HS-5 (cell line): ENCODE data around the gene PLK3.
"Not testable (repeated sequence)": the region's sequence is repeated elsewhere in the genome, so short reads cannot be mapped to it uniquely, and the experiment has no call there.

Experiments
- DNase-seq: peaks from one replicate; pipeline ENCODE4 v3.0.0-alpha.2; 2012; ENCODE audit warnings: low read depth

The PLK3 gene

DNA sequence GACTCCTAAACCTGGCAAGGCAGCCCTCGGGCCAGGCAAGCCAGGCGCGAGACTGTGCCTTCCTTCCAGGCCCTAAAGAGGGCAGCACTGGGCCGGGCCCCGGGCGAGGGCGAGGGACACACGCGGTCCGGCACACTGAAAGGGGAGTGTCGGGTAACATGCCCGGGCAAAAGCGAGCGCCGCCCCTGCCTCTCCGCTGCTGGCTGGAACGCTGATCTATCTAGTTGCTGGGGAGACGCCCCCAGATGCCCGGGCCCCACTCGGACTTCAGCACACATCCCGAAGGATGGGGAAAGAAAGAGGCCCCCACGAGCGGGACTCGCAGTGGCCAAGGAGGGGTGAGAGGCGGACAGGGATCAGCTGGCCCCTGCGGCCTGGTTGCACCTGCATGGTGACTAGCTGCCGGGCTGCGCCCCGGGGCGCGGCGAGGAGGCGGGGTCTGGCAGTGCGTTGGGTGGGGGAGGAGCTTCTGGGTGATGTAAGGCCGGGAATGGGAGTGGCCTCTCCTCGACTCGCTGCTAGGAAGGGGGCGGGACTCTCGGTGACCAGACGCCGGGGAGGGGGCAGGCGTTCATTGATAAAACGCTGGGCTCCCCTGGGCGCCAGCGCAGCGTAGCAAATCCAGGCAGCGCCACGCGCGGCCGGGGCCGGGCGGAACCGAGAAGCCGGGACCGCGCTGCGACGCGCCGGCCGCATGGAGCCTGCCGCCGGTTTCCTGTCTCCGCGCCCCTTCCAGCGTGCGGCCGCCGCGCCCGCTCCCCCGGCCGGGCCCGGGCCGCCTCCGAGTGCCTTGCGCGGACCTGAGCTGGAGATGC is at the start of gene PLK3:
PLK3 (plus strand) TSS at position 608 of the 815 bp plus-strand sequence; CDS start at position 695, 87 bp downstream.
- DNase-seq, result peak; percentile 92

DNA sequence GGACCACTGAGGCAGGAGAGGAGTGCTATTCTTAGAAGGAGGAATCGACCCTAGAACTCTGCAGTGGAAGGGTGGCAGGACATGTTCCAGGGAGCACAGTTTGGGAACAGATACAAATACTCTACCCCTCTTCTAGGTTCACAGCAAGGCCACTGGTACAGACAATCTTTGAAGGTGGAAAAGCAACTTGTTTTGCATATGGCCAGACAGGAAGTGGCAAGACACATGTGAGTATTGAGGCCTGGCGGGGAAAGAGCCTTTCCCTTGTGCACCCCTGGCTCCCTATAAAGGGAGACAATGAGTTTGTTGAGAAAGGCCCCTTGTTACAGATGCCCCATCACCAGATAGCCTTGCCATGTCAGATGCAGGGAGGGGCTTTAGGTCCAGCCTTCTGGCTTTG is 42.8 kb upstream of the PLK3 start:
- no peak for DNase-seq

DNA sequence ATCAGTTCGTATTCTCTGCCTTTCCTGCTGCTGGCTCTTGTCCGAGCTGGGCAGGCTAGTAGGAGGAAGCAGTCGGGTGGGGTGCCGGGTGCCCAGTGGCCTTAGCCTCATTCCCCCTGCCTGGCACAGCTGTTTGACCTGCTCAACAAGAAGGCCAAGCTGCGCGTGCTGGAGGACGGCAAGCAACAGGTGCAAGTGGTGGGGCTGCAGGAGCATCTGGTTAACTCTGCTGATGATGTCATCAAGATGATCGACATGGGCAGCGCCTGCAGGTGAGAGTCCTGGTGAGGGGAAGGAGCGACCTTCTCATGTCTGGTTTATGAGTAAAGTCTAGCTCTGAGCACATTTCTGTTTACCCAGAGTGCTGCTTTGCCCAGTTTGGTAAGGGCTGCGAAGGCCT is 41.1 kb upstream of the PLK3 start:
- DNase-seq, result no peak

DNA sequence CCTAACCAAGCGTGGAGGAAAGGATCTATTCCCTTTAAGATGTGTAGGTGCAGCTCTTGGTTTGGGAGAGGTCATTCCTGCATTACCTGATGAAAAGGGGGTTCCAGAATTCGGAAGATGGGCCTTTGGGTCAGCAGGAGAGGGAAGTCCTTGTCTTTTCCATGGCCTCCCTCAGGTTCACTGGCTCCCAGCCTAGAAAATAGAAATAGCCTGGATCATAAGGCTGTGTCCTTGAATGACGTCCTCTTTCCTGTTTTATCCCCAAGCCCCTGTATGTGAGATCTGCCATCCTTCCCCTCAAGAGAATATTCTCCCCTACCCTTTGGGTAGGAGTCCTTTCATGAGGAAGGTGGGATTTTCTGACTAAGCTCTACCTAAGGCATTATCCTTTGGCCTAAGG is 39.3 kb upstream of the PLK3 start:
- DNase-seq, result no peak

DNA sequence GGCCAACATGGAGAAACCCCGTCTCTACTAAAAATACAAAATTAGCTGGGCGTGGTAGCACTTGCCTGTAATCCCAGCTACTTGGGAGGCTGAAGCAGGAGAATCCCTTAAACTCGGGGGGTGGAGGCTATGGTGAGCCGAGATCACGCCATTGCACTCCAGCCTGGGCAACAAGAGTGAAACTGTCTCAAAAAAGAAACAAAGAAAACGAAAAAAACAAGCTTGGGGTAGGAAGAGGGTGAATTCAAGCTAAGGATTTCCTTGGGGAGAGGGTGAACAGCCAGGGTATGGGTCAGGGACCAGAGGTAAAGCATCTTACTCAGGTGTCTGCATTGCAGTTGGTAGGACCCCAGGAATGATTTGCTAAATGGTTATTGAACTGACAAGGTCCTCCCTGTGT is 33.8 kb upstream of the PLK3 start:
- DNase-seq, result not testable (repeated sequence)

DNA sequence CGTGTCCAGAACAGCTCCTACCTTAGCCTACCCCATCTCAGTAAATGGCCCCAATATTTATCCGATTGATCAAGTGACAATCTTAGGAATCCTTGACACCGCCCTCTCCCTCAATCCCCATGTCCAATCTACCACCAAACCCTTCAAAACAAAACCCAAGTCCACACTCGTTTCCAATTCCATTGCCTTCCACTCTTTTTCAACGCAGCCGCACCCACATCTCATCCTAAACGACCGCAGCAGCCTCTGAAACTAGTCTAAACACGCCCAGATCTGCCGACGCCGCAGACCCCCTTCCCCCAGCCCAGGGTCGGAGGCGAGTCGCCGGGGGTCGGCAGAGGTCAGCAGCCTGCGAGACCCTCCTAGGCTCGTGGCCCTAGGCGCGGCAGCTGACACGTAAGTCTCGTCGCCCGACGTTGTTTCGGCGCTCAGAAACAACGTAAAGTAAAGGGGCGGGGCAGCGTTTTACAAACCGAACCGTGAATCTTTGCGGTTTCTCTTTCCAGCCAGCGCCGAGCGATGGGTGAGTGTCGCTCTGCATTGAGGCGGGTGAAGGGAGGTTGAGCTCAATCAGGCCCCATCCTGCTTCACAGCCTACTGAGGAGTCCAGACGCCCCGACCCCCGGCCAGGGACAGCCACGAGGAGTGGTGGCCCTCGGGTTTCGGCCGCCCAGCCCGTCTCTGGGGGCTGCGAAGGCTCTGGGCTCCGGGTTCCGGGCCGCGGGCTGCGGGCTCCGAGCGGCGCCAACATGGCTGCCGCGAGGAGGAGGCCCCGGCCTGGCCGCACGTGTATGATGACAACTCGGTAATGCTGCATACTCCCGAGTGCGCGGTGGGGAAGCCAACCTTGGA is 24.9 kb upstream of the PLK3 start, which contains the start of gene RPS8:
RPS8 (plus strand) TSS at position 463 of the 852 bp plus-strand sequence; CDS start at position 520, 57 bp downstream.
- DNase-seq, result peak; percentile 71

DNA sequence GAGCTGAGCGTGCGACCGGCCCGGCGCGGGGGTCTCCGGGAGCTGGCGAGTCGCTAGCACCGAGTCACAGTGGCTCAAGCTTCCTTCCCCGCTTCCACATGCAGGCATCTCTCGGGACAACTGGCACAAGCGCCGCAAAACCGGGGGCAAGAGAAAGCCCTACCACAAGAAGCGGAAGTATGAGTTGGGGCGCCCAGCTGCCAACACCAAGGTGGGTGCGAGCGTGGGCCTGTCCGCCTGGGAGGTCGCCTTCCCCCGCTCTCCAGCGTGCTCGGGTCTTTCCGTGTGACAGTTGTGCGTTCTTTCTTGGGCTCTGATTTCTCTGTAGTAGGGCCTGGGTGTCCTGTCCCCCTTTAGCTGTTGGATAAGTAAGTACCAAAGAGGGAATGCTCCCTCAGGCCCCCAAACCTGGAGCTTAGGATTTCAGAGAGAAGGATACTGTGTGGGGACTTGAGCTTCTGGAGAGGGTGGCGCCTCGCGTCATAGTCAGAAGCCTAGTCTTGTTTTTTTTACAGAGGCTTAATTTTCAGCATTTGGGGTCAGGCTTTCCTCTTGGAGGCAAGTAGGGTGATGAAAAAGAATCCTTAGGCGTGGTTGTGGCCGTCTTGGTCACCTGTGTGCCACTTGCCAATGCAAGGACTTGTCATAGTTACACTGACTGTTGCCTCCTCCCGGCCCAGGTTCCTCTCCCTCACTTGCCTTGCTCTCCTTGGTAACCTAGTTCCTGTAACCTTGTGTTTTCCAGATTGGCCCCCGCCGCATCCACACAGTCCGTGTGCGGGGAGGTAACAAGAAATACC is 24.0 kb upstream of the PLK3 start:
- no peak for DNase-seq

DNA sequence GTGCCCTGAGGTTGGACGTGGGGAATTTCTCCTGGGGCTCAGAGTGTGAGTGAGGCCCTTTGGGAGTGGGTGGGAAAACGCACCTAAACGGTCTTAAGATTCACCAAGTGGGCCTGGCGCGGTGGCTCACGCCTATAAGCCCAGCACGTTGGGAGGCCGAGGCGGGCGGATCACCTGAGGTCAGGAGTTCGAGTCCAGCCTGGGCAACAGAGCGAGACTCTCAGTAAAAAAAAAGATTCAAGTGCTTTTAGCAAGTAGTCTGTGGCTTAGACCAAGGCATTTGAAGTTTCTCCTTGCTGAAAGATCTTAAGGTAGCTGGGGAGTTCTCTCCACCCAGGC is 23.5 kb upstream of the PLK3 start:
- DNase-seq, result no peak

DNA sequence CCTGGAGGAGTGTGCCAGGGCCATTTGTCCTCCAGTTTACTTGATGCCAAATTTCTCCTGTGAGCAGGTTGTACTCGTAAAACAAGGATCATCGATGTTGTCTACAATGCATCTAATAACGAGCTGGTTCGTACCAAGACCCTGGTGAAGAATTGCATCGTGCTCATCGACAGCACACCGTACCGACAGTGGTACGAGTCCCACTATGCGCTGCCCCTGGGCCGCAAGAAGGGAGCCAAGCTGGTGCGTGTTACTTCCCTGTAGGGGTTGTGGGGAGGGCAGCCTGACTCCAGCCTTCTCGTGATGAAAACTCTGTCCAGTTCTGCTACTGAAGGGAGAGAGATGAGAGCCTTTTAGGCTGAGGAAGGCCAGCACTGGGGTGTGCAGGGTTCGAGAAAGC is 22.6 kb upstream of the PLK3 start:
- no peak for DNase-seq

DNA sequence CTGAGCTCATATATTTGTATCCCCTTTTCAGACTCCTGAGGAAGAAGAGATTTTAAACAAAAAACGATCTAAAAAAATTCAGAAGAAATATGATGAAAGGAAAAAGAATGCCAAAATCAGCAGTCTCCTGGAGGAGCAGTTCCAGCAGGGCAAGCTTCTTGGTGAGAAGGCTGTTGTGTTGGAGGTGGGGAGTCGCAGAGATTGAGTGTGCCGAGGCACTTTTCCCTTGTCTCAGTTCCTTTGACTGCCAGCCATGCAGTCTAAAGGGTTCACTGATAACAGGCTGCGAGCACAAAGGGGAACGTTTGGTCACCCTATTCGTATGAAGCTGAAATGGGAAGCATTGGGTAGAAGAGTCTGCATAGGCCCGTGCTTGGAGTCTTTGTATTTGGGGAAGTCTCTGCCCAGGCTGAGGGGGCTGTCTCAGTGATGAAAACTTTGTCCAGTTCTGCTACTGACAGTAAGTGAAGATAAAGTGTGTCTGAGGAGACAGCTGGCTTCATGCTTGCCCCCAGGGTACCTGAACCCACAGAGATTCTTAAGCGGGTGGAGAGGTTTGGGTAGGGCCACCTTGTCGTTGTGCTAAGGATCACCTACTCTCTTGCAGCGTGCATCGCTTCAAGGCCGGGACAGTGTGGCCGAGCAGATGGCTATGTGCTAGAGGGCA is 22.1 kb upstream of the PLK3 start:
- DNase-seq, result no peak

DNA sequence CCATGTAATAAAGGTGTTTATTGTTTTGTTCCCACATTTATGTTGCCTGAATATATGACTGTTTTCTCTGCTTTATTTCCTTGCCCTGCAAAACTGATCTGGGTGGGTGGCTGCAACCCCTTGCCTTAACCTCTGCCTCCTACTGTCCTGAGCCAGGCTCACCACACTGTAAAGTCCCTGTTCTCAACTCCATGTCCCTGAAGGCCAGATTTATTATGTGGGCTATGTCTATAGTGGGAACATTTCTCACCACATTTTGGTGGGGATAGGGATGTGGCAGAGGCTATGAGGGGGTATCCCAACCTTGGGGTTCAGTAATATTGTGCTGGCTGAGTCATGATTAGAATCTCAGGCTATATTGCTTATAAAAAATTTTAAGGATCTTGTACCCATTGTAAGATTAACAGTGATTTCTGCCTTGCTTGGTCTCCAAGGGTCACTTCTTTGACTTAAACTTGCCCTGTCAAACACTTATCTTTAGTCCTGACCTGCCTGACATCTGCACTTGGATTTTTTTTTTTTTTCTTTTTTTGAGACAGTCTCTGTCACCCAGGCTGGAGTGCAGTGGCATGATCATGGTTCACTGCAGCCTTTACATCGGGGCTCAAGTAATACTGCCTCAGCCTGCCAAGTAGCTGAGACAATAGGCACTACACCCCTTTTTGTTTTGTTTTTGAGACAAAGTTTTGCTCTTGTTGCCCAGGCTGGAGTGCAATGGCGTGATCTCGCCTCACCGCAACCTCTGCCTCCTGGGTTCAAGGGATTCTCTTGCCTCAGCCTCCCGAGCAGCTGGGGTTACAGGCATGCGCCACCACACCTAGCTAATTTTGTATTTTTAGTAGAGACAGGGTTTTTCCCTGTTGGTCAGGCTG is 21.2 kb upstream of the PLK3 start:
- DNase-seq, result no peak

DNA sequence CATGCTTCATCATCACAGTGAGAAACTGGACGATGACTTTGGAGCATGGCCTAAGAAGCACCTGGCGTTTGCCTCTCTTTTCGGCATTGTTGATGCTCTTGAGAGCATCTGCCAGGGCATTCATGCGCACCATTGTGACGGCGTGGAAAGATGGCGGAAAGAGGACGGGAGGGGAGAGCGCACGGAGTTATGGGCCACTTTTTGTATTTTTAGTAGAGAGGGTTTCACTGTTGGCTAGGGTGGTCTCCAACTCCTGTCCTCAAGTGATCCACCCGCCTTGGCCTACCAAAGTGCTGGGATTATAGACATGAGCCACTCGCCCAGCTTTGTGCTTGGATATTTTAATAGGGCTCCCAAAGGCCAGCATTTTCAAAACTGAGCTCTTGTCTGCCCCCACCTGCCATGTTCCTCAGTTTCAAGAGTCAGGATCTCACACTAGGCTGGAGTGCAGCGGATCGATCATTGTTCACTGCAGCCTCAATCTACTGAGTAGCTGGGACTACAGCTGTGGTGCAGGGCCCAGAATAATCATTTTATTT is 19.5 kb upstream of the PLK3 start:
- DNase-seq, result no peak

DNA sequence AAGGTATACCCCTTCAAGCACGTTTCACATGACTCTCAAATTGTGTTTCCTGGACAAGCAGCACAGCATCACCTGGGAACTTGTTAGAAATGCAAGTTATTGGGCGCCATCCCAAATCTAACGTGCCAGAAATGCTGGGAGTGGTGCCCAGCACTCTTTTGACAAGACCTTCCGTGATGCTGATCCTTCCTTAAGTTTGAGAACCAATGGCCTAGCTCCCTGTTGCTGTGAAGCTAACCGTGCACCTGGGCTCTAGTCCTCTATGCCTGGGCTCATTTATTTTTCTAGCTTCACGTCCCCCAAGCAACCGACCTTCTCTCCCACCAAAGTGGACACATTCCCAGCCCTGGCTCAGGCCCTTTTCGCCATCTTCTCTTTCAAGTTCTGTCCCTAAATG is 16.5 kb upstream of the PLK3 start:
- no peak for DNase-seq

DNA sequence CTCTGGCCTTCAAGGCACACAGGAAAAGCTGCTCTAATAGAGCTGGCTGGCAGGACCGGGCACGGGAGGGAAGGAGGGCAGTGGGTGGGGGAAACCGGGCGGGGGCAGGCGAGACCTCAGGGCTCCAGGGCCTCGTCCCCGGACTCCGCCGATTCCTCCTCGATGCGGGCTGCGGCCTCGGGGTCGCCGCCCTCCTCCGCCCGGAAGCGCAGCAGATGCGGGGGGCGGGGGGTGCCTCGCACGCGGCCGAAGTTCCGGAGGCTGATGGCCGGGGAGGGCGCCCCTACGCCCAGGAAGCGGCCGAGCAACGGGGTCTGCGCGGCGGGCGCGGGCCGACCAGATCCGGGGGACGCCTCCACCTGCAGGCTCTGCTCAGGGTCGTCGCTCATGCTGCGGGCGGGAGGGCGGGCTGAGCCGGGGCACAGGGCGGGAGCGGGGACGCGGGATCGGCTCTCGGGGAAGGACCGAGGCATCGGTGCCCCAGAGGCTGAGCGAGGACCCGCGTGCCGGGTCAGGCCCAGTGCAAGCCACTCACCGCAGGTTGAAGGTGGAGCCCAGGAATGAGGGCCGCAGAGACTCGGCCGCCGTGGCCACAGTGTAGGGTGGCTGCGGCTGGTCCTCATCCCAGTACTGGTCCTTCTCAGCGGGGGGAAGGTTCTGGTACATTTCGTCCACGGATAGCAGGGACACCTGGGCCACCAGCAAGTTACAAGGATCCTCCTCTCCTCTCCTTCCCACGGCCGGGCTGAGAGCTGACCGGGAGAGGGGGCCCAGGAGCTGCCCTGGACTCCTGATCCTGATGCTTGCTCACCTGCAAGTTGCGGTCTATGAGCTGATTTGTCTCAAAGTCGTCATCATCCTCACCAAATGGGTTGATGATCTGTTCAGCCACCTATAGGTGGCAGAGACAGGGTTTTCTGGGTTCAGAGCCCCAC is 15.8 kb upstream of the PLK3 start:
- DNase-seq, result no peak

DNA sequence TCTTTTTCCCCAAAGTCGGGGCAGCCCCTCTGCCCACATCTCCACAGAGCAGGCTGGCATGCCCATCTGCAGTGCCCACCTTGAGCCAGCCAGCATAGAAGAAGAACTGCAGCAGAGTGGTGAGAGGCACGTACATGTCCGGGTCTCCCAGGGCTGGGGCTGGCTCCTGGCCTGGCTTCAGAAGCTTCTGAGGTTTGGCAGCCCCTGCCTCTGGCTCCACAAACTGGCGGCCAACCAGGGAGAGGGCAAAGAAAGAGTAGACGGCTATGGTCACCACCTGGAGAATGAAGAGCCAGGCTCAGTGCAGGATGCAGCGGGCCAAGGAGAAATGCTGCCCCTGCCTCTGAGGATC is 15.2 kb upstream of the PLK3 start:
- no peak for DNase-seq

DNA sequence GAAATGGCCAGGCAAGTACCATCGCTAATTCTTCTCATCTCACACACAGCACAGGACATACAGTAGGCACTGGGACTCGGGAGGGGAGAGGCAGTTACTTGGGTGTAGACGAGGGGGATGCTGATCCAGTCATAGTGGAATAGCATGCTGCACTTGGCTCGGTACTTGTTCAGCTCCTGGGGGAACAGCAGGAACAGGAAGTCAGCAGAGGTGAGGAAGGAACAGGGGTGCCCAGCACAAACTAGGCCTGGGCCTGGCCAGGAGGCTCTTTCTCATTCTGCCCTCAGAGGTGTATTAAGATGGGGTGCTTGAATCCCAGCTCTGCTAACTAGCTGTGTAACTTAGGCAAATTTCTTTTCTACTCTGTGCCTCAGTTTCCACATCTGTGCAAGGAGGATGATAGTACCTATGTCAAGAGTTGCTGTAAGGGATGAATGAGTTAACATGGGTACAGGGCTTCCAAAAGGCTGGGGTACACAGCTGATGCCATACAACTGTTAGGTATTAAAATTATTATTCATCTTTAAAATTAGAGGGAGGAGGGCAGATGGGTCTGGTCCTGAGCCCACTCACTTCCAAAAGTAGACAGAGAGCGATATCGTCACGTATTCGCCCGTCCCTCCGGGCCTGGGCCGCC is 14.6 kb upstream of the PLK3 start:
- no peak for DNase-seq

DNA sequence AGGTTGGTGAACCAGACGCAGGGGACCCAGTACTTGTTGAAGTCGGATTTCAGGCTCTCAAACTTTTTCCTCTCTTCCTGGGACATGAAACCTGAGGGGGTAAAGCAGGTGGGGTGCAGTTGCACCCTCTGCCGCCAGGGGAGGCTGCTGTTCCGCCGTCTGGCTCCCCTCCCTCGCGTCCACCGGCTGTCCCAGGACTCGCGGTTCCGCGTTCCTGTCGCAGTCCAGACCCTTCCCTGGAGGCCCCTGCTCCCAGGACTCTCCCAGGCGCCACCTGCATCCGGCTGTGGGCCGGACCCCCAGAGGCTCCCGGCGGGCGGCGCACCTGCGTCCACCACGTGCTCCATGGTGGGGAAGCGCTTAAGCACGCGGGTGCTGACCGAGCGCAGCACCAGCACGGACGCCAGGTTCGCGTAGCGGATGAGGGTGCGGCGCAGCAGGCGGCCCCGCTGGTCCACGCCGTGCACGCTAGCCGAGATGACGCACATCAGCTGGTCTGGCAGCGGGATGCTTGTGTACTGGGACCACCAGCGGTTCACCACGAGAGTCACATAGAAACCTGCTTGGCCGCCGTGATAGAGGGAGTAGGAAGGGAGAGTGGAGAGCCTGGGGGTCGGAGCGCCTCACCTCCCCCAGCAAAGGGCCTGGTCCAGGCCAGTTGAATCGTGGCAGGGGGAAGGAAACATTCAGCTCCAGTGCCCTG is 13.9 kb upstream of the PLK3 start:
- DNase-seq, result no peak

DNA sequence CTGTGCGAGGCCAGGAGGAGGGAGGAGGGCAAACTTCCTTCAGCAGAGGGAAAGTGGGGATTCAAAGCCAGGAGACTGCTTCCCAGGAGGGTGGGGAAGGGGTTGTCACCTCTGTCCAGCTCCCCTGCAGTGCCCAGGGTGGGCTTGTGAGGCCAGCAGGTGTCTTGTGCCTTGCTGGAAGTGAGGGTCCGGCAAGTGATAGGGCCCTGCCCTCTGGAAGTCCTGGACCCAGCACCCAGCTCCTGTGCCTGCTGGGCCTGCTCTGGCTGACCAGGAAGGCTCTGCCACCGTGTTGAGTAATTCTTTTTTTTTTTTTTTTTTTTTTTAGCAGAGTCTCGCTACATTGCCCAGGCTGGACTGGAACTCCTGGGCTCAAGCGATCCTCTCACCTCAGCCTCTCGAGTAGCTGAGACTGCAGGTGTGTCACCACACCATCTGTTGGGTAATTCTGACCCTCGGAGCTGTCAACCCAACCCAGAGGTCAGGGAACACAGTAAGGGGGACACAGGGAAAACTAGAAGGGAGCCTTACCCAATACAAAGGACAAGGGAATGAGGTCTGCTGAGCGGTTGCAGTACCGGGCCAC is 13.2 kb upstream of the PLK3 start:
- DNase-seq, result no peak
